HG02759 (cell line): ENCODE measurements around the gene SOAT2.
"Not testable (repeated sequence)": the region's sequence is repeated elsewhere in the genome, so short reads cannot be mapped to it uniquely, and the experiment has no call there.

ENCODE experiments used
- ATAC-seq: cut with Tn5 transposase; IDR thresholded peaks from one replicate; pipeline ENCODE4 v1.9.1; 2021; ENCODE audit warnings: mild to moderate bottlenecking, moderate library complexity; ENCODE audit not compliant: unreplicated experiment

The SOAT2 gene

DNA sequence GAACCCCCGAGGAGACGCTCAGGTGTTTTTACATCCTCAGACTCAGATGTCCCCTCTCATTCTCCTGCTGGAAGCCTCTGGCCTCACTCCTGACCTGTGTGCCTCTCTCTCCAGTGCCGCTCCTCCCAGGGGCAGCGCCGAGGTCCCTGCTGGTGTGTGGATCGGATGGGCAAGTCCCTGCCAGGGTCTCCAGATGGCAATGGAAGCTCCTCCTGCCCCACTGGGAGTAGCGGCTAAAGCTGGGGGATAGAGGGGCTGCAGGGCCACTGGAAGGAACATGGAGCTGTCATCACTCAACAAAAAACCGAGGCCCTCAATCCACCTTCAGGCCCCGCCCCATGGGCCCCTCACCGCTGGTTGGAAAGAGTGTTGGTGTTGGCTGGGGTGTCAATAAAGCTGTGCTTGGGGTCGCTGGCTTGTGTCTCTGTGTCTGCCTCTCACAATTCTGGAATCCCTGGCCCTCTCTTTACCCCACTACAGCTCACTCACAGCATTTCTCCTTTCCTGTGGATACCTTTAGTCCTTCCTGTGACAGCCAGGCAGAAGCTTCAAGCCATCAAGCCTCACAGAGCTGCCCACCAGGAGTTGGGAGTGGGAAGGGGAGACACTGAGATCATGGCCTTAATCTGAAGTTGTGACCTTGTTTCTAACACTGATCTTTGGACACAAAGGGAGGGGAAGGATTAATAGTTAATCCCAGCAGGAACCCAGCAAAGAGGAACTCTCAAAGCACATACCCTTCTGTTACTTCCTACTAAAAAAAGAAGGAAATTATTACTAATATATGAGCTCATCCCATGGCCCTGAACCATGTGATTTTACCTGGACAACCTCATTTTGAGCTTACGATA lies 1.1 kb upstream of the SOAT2 start:
- ATAC-seq: no peak

DNA sequence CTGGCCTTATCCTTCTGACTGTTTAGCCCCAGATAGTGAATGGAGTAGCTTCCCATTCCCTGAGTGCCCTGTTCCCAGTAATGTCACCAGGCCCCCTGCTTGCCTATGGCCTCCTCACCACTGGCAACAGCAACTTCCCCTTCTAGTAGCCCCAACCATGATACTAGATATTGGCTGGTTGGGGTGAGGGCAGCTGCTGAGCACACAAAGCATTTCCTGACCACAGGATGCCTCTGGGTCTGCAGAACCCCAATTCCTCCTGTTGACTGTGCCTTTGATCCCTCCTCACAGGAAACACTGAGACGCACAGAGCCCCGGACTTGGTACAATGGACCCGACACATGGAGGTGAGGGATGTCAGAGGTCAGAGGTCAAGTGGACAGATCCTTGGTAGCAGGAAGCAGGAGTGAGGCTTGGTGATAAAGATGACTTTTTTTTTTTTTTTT lies 597 bp downstream of the SOAT2 start:
- ATAC-seq: no peak

DNA sequence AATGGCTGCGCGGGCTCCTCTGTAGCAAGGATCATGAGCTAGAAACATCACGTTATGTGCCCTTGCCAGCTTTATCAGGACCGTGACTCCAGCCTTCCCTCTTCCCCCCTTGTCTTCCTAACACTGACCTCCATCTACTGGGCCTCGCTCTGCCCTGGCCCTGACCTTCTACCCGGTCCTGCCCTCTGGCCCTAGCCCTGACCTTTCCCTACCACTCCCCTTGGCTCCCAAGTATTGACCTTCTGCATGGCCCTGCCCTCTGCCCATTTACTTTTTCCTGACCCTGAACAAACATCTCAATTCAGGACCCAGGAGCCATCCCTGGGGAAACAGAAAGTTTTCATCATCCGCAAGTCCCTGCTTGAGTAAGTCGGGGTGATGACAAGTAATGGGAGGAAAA lies 2.0 kb downstream of the SOAT2 start:
- no peak for ATAC-seq

- no peak for ATAC-seq
These were observed 2.6 kb downstream of the SOAT2 start for GRCh38 chr12:53105712-53106439.

- ATAC-seq: no peak
These were observed 3.8 kb downstream of the SOAT2 start for GRCh38 chr12:53107122-53107521.

DNA sequence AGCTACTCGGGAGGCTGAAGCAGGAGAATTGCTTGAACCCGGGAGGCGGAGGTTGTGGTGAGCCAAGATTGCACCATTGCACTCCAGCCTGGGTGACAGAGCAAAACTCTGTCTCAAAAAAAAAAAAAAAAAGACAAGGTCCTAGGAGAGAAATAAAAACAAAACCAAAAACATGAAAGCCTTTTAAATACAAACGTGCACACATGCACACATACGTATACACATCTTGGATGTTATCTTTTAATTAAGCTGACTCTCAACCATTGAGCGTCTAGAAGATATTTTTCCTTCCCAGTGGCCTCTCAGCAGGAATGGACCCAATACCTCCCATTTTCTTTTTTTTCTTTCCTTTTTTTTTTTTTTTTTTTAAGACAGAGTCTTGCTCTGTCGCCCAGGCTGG lies 9.1 kb downstream of the SOAT2 start:
- not testable (repeated sequence) for ATAC-seq

- no peak for ATAC-seq
These were observed 9.9 kb downstream of the SOAT2 start for GRCh38 chr12:53113136-53113705.

GRCh38 chr12:53113951-53114350 lies 10.7 kb downstream of the SOAT2 start:
- ATAC-seq: no peak

- ATAC-seq: no peak
These were observed 12.0 kb downstream of the SOAT2 start for GRCh38 chr12:53115112-53115890.

- ATAC-seq: no peak
These were observed 12.8 kb downstream of the SOAT2 start for GRCh38 chr12:53115891-53116648.

- no peak for ATAC-seq
These were observed 15.5 kb downstream of the SOAT2 start for GRCh38 chr12:53118751-53119300.

GRCh38 chr12:53120685-53121525 lies 17.6 kb downstream of the SOAT2 start:
- no peak for ATAC-seq

DNA sequence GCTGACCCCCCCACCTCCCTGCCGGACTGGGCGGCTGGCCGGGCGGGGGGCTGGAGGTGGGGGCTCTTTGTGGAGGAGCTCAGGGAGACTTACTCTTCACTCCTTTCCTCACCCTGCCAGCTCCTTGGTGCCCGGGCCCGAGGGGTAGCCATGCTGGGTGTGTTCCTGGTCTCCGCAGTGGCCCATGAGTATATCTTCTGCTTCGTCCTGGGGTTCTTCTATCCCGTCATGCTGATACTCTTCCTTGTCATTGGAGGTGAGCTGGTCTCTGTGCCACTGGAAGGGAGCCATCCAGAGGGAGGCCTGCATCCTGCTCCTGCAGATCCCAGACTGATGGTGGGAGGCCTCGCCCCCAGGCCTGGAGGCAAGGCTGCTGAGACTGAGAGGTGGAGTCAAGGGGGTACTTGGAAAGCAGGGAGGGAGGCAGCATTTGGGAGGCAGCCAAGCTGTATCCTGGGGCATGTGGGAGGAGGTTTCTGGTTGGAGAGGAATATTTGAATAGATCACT lies 19.7 kb downstream of the SOAT2 start:
- ATAC-seq: no peak

DNA sequence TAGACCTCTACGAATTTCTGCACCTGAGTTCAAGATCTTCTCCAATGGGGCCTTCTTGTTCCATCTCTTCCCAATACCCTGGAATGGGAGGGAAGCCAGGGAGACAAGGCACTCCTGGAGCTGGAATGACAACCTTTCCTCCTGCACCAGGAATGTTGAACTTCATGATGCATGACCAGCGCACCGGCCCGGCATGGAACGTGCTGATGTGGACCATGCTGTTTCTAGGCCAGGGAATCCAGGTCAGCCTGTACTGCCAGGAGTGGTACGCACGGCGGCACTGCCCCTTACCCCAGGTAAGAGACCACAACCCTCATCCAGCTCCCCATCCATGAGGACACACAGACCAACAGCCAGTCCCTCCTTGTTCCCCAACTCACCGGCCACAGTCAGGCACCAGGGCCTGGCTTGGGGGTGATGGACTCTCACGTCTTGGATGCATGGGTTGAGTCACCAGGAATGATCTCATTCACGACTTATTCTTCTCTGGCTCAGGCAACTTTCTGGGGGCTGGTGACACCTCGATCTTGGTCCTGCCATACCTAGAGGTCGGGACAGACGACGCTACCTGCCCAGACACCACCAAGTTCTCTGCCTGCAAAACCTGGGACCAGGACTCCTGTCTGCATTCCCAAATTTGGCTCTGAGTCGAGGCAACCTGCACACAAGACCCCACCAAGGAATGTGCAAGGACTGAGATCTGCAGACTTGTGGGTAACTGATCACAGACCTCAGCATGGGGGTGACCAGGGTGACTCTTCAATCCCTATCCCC lies 20.5 kb downstream of the SOAT2 start:
- ATAC-seq: no peak

GRCh38 chr12:53124352-53124723 lies 21.1 kb downstream of the SOAT2 start:
- no peak for ATAC-seq

- no peak for ATAC-seq
These were observed 23.9 kb downstream of the SOAT2 start for GRCh38 chr12:53127169-53127568.

DNA sequence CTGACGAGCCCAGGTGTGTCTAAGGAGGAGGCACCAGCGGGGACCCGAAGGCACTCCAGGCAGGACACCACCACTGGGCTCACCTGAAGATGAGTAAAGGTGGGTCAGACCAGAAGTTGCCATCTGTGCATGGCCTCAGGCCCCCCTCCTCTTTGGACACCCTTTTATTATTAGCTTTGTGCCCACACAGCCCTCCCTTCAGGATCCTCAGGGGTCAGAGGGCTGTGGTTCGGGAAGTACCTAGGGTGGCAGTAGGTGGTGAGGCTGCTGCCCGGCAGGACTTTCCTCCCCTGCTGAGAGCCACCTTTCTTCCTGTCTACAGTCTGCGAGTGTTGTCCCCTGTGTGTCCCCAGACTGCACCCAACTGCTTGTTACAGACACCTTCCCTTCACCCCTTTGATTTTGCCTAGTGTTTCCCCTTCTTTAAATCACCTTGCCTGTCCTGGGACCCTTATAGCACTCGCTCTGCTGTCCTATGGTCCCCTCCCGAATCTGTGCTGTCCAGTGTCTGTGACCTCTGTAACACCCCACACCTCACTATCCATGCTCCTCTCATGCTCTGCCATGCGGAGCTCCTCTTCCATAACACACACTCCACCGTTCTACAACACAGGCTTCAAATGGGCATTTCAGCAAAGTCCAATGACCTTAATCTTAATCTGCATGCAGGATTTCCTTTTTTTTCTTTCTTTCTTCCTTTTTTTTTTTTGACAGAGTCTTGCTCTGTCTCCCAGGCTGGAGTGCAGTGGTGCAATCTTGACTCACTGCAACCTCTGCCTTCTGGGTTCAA lies 25.7 kb downstream of the SOAT2 start:
- no peak for ATAC-seq
